Fibroblast of pulmonary artery (primary cell): Measurements from ENCODE around the gene FHIT.

Experiments
- DNase-seq: peaks from one replicate; pipeline ENCODE4 v3.0.0-alpha.2; 2010; ENCODE audit warnings: low read depth
- H3K4me3 ChIP-seq: replicated peaks from 2 replicates; pipeline ENCODE4 v1.5.1; 2011; ENCODE audit warnings: low read depth, mild to moderate bottlenecking, control low read depth, low read length, moderate library complexity
- TF ChIP-seq, protein P1 (sequence below): IDR thresholded peaks from 2 replicates; pipeline ENCODE4 v1.5.1; 2011; ENCODE audit warnings: mild to moderate bottlenecking, control low read depth, low read length, inconsistent platforms; ENCODE audit errors: missing control alignments

The FHIT gene

DNA sequence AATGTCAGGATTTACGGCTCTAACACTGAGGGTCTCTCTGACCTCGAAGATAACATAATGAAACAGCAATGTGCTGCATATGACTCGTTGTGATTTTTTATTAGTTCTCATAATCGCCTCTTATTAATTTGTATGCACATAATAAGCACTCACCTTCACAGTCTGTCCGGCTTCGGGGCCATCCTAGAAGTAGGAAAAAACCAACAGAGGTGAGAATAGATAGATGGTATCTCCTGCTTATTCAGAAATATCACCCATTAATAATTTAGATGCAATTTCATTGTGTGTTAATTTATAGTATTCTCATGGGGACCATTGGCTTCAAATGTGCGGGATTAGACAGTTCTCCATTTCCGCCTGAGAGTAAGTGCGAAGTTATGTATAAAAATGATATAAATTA, 1240.0 kb downstream of the FHIT start:
- TF ChIP-seq, protein P1, sequence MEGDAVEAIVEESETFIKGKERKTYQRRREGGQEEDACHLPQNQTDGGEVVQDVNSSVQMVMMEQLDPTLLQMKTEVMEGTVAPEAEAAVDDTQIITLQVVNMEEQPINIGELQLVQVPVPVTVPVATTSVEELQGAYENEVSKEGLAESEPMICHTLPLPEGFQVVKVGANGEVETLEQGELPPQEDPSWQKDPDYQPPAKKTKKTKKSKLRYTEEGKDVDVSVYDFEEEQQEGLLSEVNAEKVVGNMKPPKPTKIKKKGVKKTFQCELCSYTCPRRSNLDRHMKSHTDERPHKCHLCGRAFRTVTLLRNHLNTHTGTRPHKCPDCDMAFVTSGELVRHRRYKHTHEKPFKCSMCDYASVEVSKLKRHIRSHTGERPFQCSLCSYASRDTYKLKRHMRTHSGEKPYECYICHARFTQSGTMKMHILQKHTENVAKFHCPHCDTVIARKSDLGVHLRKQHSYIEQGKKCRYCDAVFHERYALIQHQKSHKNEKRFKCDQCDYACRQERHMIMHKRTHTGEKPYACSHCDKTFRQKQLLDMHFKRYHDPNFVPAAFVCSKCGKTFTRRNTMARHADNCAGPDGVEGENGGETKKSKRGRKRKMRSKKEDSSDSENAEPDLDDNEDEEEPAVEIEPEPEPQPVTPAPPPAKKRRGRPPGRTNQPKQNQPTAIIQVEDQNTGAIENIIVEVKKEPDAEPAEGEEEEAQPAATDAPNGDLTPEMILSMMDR = no peak
- DNase-seq = no peak
- H3K4me3 ChIP-seq = no peak overlapping the region

DNA sequence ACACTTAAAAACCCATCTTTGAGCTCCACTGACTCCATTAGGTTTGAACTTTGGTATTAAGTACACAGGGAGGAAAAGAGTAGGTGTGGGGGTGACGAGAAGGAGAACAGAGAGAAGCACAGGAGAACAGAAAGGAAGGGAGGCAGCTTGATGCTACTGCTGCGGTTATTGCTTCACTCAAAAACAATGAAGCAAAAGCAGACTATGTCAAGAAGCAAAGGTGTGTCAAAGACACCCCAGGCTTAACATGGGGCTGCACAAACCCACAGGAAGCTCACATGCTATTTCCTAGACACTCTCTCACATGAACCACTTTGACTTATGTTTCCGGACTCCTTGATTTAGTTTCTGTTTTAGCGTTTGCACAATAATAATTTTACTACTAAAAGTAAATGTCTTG, 1240.5 kb downstream of the FHIT start:
- H3K4me3 ChIP-seq = no peak overlapping the region
- DNase-seq = no peak
- TF ChIP-seq, protein P1 = no peak

DNA sequence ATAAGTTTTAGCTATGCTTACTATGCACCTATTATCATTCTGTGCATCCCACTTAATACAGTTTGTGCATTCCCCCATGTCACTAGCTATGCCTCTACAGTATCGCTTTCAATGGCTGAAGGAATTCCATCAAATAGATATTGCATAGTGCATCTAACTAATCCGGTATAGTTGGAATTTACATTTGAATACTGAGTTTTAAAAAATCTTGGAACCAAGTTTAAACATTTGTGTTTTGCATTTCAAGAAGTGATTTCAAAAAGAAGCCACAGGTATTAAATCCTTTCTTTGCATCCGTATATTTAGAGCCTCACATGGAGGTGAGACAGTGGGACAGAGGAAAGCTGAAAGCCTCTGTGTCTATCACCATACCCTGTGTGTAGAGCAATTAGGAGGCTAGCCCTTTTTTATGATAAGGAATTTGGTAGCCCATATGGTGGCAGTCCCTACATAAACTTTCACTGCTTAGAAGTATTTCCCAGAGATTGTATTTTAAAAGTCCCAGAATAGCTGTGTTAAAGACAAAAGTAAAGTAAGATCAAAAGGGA, 1241.2 kb downstream of the FHIT start:
- TF ChIP-seq, protein P1 = no peak

DNA sequence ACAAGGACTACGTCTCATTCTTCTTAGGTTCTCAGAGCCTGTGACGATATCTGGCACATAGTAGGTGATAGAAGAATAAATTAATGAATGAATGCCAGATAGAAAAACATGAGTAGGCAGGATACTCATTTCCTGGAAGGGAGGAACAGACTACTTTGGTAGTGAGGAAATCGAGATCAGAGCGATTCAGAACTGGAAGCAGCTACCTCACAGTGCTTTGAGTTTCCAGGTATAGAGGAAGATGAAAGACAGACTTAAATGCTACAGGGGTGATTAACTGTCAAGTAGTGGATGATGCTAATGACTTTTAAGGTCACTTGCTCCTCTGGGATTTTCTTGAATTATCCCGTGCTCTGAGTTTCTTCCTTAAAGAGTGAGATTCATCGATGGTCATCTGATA, 1249.9 kb downstream of the FHIT start:
- no peak for DNase-seq
- no peak overlapping the region for H3K4me3 ChIP-seq
- TF ChIP-seq, protein P1 = no peak

More for the DNA sequence above, 1241.2 kb downstream of the FHIT start:
- no peak for DNase-seq
- H3K4me3 ChIP-seq = no peak overlapping the region

DNA sequence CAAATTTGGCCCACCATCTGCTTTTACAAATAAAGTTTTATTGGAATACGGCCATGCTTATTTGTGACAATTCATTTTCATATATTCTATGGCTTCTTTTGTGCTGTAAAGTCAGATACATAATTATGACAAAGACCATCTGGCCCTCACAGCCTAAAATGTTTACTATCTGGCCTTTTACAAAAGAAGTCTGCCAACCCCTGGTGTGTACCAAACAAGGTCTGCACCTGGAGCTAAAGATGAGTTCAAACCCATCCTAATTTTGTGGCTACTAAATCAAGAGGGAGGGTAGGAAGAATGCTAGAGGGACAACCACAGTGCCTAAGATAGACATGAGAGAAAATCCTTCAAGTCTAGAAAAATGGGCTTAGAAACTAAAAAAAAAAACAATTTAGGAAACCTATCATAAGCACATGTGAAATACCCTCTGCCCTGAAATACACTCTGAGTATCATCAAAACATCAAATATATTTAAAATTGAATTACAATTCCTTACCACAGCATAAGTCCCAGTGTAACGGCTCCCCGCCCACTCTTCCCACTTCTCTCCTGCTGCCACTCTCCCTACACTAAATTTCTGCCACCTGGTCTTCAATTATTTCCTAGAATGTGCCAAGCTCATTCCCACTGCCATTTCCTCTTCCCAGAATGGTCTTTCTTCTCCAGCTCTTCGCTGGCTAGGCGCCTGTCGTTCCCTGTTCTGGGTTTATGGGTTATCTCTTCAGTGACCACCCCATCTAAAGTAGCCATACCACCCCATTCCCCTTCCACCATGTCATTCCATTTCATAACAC, 1250.7 kb downstream of the FHIT start:
- no peak overlapping the region for H3K4me3 ChIP-seq
- no peak for DNase-seq
- TF ChIP-seq, protein P1 = no peak

DNA sequence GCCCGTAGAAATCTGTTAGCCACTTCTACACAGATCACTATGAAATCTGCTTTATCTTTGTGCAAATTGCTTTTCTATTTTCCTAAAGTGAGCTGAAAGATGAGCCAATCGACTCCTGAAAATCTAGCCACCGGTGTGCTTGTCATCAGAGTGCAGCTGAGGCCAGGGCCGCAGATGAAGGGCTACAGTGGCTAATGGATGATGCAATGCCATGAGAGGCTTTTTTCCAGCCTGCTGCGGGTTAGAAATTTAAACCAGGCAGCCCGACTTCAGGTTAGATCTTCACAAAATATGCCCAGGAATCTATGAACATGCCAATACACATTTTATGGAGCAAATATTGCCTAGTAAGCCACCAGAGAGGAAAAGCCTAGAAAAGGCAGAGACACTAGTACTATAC, 1253.2 kb downstream of the FHIT start:
- DNase-seq = no peak
- TF ChIP-seq, protein P1 = no peak
- no peak overlapping the region for H3K4me3 ChIP-seq

DNA sequence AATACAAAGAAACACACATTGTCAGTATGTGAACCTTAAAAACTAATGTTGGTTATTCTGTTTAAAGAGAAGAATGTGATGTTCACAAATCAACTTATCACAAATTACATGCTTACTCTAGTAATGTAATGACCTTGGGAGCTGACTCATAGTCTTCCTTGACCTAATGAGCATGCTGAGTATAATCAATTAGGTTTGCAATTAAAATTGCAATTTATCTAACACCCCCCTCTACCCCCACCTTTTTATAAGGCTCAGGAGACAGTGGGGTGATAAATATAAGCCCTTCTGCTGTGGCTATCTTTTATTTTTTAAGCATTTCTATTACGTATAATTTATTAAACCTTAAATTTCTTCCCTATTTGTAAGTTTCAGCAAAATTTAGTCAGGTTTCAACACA, 1253.7 kb downstream of the FHIT start:
- TF ChIP-seq, protein P1 = no peak
- H3K4me3 ChIP-seq = no peak overlapping the region
- DNase-seq = no peak
